Activated effector memory CD4-positive, alpha-beta T cell treated with anti-CD3 and anti-CD28 coated beads, Interleukin-2, amount 50 U/mL, for 16 hours (primary cell): ENCODE measurements around the gene FAM118A.
"Not testable (repeated sequence)": the region's sequence is repeated elsewhere in the genome, so short reads cannot be mapped to it uniquely, and the experiment has no call there.

Experiments
- DNase-seq: peaks from one replicate; pipeline ENCODE4 v3.0.0-alpha.2; 2020

FAM118A gene

DNA sequence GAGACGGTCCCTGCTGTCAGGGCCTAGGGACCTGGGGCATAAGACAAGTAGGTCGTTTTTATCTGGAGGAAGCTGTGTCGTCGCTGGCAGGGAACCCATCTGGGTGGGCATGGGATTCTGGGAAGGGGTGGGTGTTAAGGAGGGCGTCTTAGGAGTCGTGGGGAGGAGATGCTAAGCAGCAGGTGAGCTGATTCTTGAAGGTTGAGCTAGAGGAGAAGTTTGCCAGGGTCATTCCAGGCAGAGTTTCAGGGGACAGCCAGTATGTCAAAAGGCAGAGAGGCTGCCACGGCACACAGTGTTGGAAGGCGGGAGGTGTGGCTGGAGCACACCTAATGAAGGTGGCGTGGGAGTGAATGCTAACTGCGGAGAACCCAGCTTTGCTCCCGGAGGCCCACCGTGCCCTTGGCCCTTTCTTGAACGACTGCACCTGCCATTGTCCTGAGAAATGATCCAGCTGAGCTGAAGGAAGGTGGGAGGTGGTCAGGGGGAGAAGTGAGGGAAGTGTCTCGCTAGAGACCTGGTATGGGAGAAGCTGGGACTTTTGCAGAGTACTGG is 1.3 kb downstream of the FAM118A start:
- no peak for DNase-seq

GRCh38 chr22:45312415-45312814 is 2.7 kb downstream of the FAM118A start:
- DNase-seq = no peak

- DNase-seq = no peak
Measured at GRCh38 chr22:45312856-45313255, 3.1 kb downstream of the FAM118A start.

DNA sequence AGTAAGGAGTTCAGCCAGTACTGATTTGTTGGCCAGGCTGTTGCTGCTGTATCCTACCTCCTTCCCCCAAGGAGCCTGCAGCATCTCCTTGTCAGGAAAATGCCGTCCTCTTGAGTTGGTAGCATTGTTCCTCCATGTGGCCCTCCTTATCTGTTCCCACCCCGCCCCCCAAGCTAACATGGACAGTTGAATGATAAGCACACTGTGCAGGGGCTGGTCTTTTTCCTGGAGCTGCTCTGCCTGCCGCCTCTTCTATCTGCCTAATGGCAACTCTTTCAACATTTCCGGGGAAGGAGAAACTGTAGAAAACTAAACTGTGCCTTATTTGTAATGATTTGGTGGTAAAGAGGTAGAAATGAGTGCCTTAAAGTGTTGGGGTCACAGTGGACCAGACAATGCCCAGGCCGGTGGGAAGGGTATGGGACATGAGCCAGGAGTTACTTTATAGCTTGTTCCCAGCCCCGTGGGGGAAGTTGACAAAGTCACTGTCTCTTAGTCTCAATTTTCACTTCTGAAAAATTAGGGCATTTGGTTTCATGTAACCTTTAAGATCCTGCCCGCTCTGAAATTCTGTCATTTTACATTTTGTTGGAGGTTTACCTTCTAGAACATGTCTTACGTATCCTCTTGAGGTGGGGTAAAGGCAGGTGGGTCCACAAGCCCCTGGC is 4.5 kb downstream of the FAM118A start:
- no peak for DNase-seq

- no peak for DNase-seq
Measured at GRCh38 chr22:45314786-45315185, 5.1 kb downstream of the FAM118A start.

GRCh38 chr22:45316796-45317526 is 7.2 kb downstream of the FAM118A start:
- no peak for DNase-seq

DNA sequence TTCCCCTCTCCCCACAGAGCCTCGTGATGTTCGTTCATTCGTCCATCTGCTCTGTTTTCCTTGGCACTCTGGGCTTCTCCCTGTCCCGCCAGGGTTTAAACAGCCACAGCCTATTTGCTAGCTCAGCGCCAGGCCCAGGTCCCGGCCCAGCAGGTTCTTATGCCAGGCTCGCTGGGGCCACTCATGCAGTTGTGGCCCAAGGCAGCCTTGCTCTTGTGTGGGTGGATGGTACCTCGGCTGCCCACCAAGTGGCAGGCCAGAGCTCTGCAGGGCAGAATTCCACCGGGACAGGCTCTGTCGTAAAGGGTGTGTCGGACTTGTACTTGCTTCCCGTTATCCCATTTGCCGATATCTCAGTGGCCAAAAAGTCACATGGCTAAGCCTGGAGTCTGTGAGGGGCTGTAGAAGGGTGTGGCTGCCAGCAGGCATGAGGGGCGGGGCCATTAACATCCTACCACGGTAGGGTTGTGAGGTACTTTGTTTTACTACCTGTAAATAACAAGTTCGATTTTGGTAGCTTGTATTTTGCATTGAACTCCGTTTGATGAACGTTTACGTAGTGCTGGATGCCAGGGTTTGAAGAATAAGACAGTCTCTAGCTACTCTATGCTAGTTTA is 7.9 kb downstream of the FAM118A start:
- no peak for DNase-seq

DNA sequence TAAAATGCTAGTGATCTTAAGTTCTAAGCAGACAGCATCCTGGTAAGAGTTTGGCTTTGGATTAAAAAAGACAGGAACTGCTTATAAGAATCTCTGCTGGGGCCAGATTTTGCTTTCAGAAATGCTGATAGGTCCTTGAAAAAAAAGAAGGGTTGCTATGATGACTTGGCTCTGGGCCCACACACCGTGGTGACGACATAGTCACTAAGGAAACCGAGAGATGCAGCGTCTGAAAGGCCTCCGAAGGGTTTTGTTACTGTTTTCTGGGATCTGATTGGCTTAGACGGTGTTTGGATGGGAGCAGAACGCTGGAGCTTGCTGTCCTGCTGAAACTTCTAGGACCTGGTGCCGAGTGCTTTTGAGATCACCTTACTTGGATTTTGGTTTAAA is 8.4 kb downstream of the FAM118A start:
- DNase-seq = peak; percentile 95

DNA sequence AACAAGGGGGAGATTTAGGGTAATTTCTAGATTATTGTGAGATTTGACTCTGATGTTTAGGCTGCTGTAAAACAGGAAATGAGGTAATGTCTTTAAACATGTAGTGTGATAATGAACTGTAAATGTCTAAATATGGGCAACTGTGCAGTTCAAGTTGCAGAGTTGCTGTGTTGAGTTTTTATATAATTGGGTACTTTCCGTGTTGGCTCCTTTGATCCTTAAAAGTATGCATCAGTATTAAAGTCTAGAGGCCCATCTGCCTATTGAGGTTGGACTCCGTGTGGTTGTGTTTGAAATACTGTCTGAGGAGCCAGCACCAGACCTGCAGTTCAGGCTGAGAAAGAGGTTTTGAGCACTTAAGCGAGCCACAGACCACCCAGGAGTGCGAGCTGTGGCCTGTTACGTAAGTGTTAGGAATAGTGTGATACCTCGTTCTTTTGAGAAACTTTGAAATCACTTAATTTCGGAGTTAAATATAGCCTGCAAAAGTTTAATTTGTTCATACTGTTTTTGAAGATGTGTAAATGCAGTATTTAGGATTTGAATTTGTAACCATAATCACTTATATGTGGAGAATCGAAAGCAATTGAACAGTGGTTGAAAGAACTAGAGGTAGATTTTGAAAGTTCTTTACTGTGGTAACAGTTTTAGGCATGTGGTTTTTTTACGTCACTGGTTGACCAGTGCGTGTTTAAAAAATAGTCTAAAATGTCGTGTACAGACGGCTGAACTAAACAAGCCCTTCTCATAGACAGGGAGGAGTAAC is 9.0 kb downstream of the FAM118A start:
- DNase-seq = peak; percentile 78

DNA sequence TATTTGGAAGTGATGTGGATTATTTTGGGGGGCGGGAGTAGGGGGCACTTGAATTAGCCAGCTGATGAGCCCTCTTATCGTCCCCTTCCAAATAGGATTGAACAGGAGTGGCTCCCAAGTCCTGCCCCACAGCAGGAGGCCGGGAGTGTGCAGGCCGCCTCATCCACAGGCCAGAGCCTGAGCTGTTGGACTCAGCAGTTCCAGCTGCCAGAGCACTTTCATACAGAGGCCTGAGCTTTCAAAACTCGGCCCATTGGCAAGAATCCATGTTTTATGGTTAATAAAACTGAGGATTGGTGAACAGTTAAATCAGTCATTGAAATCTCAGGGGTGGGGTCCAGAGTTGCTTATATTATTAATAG is 9.6 kb downstream of the FAM118A start:
- no peak for DNase-seq

DNA sequence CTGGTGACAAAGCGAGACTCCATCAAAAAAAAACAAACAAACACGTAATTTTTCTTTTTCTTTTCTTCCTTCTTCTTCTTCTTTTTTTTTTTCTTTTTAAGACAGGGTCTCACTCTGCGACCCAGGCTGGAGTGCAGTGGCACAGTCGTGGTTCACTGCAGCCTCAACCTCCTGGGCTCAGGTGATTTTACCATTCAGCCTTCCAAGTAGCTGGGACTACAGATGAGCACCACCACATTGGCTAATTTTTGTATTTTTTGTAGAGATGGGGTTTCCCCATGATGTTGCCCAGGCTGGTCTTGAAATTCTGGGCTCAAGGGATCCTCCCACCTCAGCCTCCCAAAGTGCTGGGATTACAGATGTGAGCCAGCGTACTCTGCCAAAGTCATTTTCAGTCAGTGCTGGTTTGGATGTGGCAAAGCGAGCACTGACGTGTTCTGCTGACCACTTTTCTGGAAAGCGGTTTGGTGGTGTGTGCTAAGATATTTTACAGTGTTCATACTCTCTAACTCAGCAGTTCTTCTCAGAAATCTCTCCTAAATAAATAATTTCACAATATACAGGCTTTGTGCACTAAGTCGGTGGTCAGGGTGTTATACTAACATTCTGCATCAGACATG is 10.7 kb downstream of the FAM118A start:
- no peak for DNase-seq

- no peak for DNase-seq
Measured at GRCh38 chr22:45321827-45322226, 12.1 kb downstream of the FAM118A start.

GRCh38 chr22:45322873-45323525 is 13.3 kb downstream of the FAM118A start:
- no peak for DNase-seq

DNA sequence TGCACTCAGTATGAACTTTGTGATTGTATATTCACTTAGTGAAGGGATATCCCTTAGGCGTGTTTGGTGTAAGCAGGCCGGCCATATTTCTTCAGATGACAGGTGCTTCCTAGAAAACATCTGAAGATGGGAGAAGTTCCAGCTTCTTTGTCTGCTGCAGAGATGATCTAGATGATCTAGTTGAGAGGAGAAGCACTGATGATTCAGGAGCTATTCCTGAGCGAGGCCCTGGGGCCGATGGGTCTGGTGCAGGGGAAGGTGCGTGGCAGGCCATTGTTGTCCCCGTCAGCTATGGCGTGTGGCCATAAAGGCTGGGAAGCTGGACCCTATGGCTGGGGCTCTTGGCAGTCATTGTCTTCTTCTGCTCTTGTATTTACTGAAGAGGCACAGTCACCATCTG is 14.0 kb downstream of the FAM118A start:
- DNase-seq = no peak

- DNase-seq = no peak
Measured at GRCh38 chr22:45324311-45324711, 14.6 kb downstream of the FAM118A start.

- DNase-seq = not testable (repeated sequence)
Measured at GRCh38 chr22:45328261-45328660, 18.5 kb downstream of the FAM118A start.

GRCh38 chr22:45328822-45329529 is 19.2 kb downstream of the FAM118A start:
- no peak for DNase-seq

DNA sequence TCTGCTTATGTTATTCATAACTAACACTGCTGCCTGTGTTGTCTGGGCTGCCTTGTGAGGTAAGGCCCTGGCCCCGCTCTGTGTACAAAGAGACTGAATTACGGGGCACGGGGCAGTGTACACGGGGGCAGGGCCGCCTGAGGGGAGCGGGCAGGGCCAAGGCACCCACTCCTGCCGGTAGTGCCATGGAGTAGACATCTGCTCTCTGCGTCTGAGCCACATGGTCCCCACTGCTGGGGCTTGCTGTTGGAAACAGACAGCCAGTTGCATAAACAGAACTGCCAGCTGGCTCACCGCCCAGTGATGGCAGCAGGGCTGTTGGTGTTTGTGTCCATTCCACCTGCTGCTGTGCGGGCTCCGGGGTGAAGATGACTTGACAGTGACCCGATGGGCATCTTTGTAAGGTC is 19.8 kb downstream of the FAM118A start:
- no peak for DNase-seq

- DNase-seq = no peak
Measured at GRCh38 chr22:45330548-45330947, 20.8 kb downstream of the FAM118A start.

GRCh38 chr22:45331486-45331885 is 21.8 kb downstream of the FAM118A start:
- DNase-seq = no peak

GRCh38 chr22:45332001-45332400 is 22.3 kb downstream of the FAM118A start:
- DNase-seq = no peak

DNA sequence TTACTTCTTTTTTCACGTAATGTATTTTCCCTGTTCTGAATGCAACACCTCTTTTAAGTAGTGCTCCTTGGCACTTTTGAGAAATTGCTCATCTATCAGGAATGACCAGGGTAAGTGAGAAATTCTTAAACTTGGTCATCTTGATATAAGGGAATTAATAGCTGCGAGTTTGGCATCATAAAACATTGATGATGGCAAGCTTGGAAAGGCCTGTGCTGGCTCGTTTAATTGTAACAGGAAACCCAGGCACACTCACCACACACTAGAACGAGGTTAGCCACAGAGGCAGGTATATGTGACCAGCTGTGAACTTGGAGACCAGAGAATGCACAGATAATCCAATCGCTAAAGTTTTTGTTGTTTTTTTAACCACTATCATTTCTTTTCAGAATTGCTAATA is 24.3 kb downstream of the FAM118A start:
- no peak for DNase-seq
